SKM-1 (cell line): ENCODE measurements around the gene PPP1R2C.

Source experiments
- DNase-seq: peaks from one replicate; lab custom pipeline; 2025; ENCODE audit not compliant: unreplicated experiment; lab: John Stamatoyannopoulos, UW

PPP1R2C gene

DNA sequence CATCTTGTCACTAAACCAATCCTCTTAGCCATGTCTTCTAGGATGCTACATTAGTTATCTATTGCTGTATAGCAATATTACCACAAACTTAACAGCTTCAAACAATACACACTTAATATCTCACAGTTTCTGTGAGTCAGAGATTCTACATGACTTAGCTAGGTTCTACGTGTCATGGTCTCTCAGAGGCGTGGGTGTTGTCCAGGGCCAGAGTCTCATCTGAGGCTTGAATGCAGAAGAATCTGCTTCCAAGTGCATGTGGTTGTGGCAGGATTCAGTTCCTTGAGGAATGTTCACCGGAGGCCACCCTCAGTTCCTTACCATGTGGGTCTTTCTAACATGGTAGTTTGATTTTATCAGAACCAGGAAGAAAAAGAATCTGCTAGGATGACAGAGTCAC is 26.4 kb downstream of the PPP1R2C start:
- DNase-seq = no peak

DNA sequence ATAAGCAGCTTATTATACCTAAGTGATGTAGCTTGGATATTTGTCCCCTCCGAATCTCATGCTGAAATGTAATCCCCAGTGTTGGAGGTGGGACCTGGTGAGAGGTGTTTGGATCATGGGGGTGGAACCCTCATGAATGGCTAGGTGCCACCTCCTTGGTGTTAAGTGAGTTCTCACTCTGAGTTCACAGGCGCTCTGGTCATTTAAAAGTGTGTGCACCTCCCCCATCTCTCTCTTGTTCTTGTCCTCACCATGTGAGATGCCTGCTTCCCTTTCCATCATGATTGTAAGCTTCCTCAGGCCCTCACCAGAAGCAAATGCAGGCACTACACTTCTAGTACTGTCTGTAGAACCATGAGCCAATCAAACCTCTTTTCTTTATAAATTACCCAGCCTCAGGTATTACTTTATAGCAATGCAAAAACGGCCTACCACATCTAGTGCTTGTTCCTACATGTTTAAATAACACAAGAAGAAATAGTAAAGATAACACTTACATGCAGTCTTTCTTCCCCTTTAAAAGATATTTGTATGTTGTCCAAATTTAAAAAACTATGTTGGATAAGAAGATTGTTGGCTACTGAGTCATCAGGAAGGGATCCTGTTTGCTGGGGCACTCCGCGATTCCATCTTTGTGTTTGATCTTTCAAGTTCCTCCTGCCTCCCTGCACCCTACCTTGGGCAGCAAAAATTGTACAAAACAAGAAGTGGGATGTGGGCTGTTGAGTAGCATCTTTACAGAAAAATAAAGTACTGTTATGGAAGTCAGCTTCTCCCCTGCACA is 29.7 kb downstream of the PPP1R2C start:
- DNase-seq = no peak

DNA sequence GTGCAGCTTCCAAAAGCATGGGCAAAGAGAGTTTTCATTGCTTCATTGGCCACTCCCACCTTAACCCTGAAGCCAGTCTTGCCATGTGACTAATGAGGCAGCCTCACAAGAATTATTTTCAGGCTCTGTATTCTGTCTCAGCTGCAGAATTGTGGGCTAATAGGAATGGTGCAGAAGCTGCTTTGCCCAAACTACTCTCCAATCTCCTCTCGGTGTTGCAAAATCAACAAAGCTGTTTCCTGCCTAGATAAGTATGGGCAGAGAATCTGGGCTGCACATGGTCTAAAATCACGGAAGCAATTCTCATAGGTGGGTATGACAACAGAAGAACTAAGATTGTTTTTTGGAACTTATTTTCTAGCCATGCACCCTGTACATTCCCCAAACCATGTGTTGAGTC is 31.4 kb downstream of the PPP1R2C start:
- DNase-seq = no peak

DNA sequence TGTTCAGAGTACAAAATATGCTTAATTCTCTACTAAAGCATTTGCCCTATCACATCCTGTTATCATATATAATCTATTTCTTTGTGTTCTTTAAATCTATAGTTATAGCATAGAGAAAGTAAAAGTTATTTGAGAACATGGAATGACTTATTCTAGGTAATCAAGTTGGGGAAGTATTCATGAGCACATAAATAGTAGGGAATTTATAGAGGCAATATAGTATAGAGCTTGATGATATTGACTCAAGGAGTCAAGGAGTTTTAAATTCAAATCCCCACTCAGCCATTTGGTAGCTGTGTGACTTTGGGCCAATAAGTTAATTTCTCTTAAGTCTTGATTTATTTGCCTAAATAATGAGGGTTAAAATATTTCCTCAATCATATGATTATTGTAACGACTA is 37.5 kb downstream of the PPP1R2C start:
- no peak for DNase-seq

DNA sequence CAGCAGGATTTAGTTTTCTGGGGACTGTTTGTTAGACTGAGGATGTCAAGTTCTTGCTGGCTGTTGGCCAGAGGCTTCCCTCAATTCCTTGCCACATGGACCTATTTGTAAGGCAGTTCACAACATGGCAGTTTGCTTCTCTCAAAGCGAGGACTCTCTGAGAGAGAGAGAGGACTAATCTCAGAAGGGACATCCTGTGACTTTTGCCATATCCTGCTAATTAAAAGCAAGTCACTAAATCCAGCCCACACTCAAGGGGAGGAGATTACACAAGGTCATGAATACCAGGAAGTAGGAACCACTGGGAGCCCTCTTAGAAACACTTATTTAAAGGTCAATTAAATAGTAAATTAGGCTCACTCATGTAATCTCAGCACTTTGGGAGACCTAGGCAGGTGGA is 38.2 kb downstream of the PPP1R2C start:
- DNase-seq = no peak

DNA sequence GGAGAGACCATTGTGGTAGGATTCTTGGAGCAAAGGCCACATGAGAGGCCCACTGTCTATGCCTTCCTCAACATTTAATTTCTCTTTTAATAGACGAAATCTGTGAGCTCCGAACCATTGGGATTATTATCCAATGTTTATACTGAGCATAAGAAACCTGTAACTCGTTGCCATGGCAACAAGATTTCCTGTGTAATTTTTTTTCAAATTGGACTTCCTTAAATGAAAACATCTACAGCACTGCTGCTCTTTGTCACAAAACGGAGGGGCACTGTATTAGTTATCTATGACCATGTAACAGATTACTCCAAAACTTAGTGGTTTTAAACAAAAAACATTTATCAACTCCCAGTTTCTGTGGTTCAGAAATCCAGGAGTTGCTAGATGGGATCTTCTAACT is 38.7 kb downstream of the PPP1R2C start:
- DNase-seq = no peak

DNA sequence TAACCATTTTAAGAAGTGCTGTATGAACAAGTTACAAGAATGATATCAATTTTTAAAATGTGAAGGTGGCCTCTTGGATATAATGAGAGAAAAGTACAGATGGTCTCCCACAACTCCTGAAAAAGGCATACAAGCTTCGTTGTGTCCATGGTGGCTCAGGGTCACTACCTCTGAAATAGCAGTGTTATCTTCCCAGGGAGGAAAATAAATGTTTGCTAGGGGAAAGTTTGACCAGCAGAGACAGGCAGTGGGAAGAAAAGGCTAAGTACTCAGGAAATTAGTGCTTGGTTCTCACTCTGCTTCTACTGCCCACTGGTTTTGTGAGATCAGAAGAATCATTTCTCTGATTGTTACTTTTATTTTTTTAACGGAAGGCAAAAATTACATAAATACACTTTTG is 39.4 kb downstream of the PPP1R2C start:
- no peak for DNase-seq

DNA sequence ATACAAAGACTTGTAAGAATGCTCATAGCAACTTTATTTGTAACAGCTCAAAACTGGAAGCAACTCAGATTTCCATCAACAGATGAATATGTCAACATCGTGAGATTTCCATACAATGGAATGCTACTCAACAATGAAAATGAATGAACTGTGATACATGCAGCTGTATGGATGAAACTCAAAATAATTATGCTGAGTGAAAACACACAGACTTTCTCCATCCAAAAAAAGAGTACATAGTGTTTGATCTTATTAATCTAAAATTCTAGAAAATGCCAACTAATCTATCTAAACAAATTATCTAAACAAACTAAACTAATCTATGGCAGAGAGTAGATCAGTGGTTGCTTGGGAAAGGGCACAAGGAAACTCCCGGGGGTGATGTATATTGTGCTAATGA is 42.7 kb downstream of the PPP1R2C start:
- DNase-seq = no peak

DNA sequence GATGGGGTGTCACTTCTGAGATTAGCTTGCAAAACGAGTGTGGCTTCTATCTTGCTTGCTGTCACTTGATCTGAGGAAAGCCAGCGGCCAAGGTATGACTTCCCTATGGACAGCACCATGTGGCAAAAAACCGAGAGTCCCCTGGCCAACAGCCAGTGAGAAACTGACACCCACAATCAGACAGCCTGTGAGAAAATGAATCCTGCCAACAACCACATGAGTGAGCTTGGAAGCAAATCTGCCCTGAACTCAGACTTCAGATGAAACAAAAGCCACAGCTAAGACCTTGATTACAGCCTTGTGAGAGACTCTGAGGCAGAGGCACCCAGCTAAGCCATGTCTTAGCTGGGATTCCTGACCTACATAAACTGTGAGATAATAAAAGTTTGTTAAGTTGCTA is 45.5 kb downstream of the PPP1R2C start:
- DNase-seq = no peak
